GM23338 (cell line): ENCODE data around the gene OSGIN1.

Experiments used
- CTCF ChIP-seq, 2 experiments: fragments of 200-600 bp in 1 of 2; sonication (generic) in 1 of 2; conservative IDR thresholded peaks; 2 replicates each; pipeline versions ENCODE4 v1.5.1 to v1.6.1; 2016 to 2017; ENCODE audit warnings: antibody characterized with exemption in 2 of 2, low read depth in 2 of 2, mild to moderate bottlenecking in 2 of 2, moderate library complexity in 1 of 2
- EZH2 ChIP-seq: fragments of 200-600 bp; sonication (generic); IDR thresholded peaks from one replicate; pipeline ENCODE4 v1.8.0; 2017; ENCODE audit warnings: antibody characterized with exemption, mild to moderate bottlenecking, low read depth; ENCODE audit not compliant: unreplicated experiment
- EZH2phosphoT487 ChIP-seq: fragments of 200-600 bp; sonication (generic); IDR thresholded peaks from one replicate; pipeline ENCODE4 v1.8.1; 2018; ENCODE audit warnings: antibody characterized with exemption; ENCODE audit not compliant: unreplicated experiment
- JUNB ChIP-seq: IDR thresholded peaks from one replicate; pipeline ENCODE4 v1.6.1; 2016; ENCODE audit warnings: antibody characterized with exemption; ENCODE audit not compliant: unreplicated experiment
- POLR2AphosphoS5 ChIP-seq: IDR thresholded peaks from 2 replicates; pipeline ENCODE4 v1.6.1; 2016; ENCODE audit warnings: antibody characterized with exemption, low read depth
- REST ChIP-seq: IDR thresholded peaks from one replicate; pipeline ENCODE4 v1.6.1; 2018; ENCODE audit warnings: antibody characterized with exemption; ENCODE audit not compliant: unreplicated experiment
- STAT1 ChIP-seq: IDR thresholded peaks from one replicate; pipeline ENCODE4 v1.6.1; 2016; ENCODE audit warnings: antibody characterized with exemption; ENCODE audit not compliant: unreplicated experiment
- ZNF114 ChIP-seq: fragments of 250-450 bp; sonication (Bioruptor Pico); IDR thresholded peaks from 2 replicates; pipeline ENCODE4 v1.5.0; 2020; ENCODE audit warnings: mild to moderate bottlenecking, moderate library complexity

GRCh38 chr16:83954577-83955016 is 1.6 kb downstream of the OSGIN1 start:
- TF ChIP-seq CTCF (conservative IDR thresholded peaks at IDR 0.05; ENCODE audit: low read depth in 2 of 2) = no peak
- TF ChIP-seq EZH2 = no peak
- no peak for TF ChIP-seq REST
- no peak for TF ChIP-seq STAT1
- TF ChIP-seq EZH2phosphoT487 = no peak
- no peak for TF ChIP-seq POLR2AphosphoS5
- TF ChIP-seq ZNF114 (CRISPR knock-in tag) = no peak
- no peak for TF ChIP-seq JUNB
